Heart left ventricle (tissue), 16 donors: Measurements from ENCODE around the gene MRI1. TPM values are rescaled to one million over a fixed set of nuclear protein-coding genes. Genes with fewer than 3 reads are reported as not detected.
A peak's percentile ranks its signal among the peaks of the same experiment; 100 is the strongest.
"Not testable (repeated sequence)": the region's sequence is repeated elsewhere in the genome, so short reads cannot be mapped to it uniquely, and the experiment has no call there.

Experiments
- ATAC-seq, 4 donors: fragments of 200-7000 bp; cut with Tn5 transposase; one replicate each; pipeline ENCODE4 v1.9.1; 2020 to 2022; ENCODE audit warnings: moderate library complexity in 4 of 4, mild to moderate bottlenecking in 3 of 4, moderate number of reproducible peaks in 1 of 4
- DNase-seq, 5 donors: peaks; one replicate each; pipeline ENCODE4 v3.0.0-alpha.2; 2020
- H3K27ac ChIP-seq, 12 donors: fragments of 200-600 bp; sonication (generic) in 4 of 12; one replicate each; pipeline versions ENCODE4 v1.5.0 to v1.8.0; 2016 to 2022; ENCODE audit warnings: mild to moderate bottlenecking in 2 of 12
- H3K27me3 ChIP-seq, 9 donors: fragments of 200-600 bp; sonication (generic) in 2 of 9; one replicate each; pipeline versions ENCODE4 v1.5.1 to v1.8.0; 2016 to 2022; ENCODE audit warnings: mild to moderate bottlenecking in 3 of 9
- H3K36me3 ChIP-seq, 9 donors: fragments of 200-600 bp; sonication (generic) in 2 of 9; one replicate each; pipeline versions ENCODE4 v1.5.0 to v1.8.0; 2018 to 2022; ENCODE audit warnings: mild to moderate bottlenecking in 2 of 9
- H3K4me1 ChIP-seq, 12 donors: fragments of 200-600 bp; sonication (generic) in 4 of 12; one replicate each; pipeline versions ENCODE4 v1.5.0 to v1.8.0; 2016 to 2022; ENCODE audit warnings: mild to moderate bottlenecking in 3 of 12
- H3K4me3 ChIP-seq, 12 donors: fragments of 200-600 bp; sonication (generic) in 4 of 12; one replicate each; pipeline versions ENCODE4 v1.5.0 to v1.8.0; 2017 to 2022; ENCODE audit warnings: mild to moderate bottlenecking in 9 of 12, moderate library complexity in 4 of 12
- H3K9me3 ChIP-seq, 12 donors: fragments of 200-600 bp; sonication (generic) in 4 of 12; one replicate each; pipeline versions ENCODE4 v1.5.0 to v1.8.0; 2016 to 2022; ENCODE audit warnings: mild to moderate bottlenecking in 1 of 12
- CTCF ChIP-seq, 12 donors: fragments of 200-600 bp; sonication (generic) in 4 of 12; IDR thresholded peaks; one replicate each; pipeline versions ENCODE4 v1.5.0 to v1.8.0; 2018 to 2022; ENCODE audit warnings: antibody characterized with exemption in 12 of 12, mild to moderate bottlenecking in 5 of 12
- POLR2A ChIP-seq, 2 donors: fragments of 450-650 bp; IDR thresholded peaks; one replicate each; pipeline ENCODE4 v1.6.1; 2017; ENCODE audit warnings: antibody characterized with exemption in 2 of 2, mild to moderate bottlenecking in 2 of 2, moderate library complexity in 2 of 2
- WGBS, 4 donors: extraction: QIAGEN DNeasy Blood & Tissue Kit in 2 of 4; methylation state at CpG; one replicate each; pipeline versions ENCODE4 v1.1.5 to v1.1.7; 2013 to 2018; 5-methylcytosine and 5-hydroxymethylcytosine counted together
- intact Hi-C, 10 donors: fragments of 100-400 bp; cut with DNase I; formaldehyde crosslinking; loops; one replicate each; pipeline versions ENCODE4 v1.11.1 to v1.14.2; 2022
- polyA plus RNA-seq, 2 donors: library from polyadenylated mRNA; stranded (reverse); fragments of 200-250 nt; gene quantifications; one replicate each; pipeline ENCODE4 v1.2.3, GENCODE V29; 2013
- total RNA-seq, 9 donors: library from RNA; depleted of rRNA in 2 of 9; stranded (reverse); fragments of >200 nt in 2 of 9; fragmentation: NEBNext Ultra II Directional in 3 of 9; extraction: Animal tissue kit (Norgen Biotek cat#: 25700) in 3 of 9; gene quantifications; one replicate each; pipeline versions ENCODE4 v1.1.0 to v1.2.4, GENCODE V29; 2016 to 2023
- donor health status: ischemic (EF 13 %, LVEDD 7.1; RV severe dilation, severe dysfunction).
- donor health status: healthy with polysubstance abuse.
- donor health status: DM: no; HTN: yes; CAD: no.
- donor health status: DM: no; HTN: no; CAD: no.
- donor health status: ischemic (EF 25% LVEDD 6.9; RV normal size, moderate dysfunction).
- donor health status: ischemic (EF 25% LVEDD 5.7; RV mildly dilated, moderate dysfunction).
- donor health status: healthy.
- donor health status: DM: yes; HTN: yes; CAD: no.
- donor health status: ischemic (EF 35%, LVEDD 5.7; RV mildly dilated, moderate dysfunction).
- donor health status: nonischemic (EF 11% LVEDD 7.7; RV severe dilation, severe dysfunction).
- donor health status: DM: yes; HTN: yes; CAD: no.
- donor health status: PGD.
- donor health status: ischemic (EF 29% LVEDD 5.4; RV normal size, mild dysfunction).
- donor health status: nonischemic (EF 23%, LVEDD 6.1; RV moderate dilation, normal function).

The MRI1 gene
- total and polyA plus RNA-seq, 11 donors: 9.0 to 36.9 (median 15.6) TPM

GRCh38 chr19:13747098-13747453 lies 17.2 kb upstream of the MRI1 start:
- peaks cover 0 to 12% (median 7%) of the 10 kb centered on the region in 9 donors for H3K36me3 ChIP-seq
- intact Hi-C loops: no loop called here
- H3K27me3 ChIP-seq: no peaks in the 10 kb centered on the region
- TF ChIP-seq POLR2A (IDR thresholded peaks at IDR 0.05): no peak
- peaks cover 0 to 31% (median 15%) of the 10 kb centered on the region in 12 donors for H3K4me1 ChIP-seq
- H3K9me3 ChIP-seq: peaks cover 0 to 7% (median 0%) of the 10 kb centered on the region in 12 donors
- 90 to 91% (median 91%) methylated on average over 8 of the region's 8 CpGs for WGBS, 4 donors
- ATAC-seq: no peak
- no peak for DNase-seq
- peak overlapping the region in 10 of 12 donors; percentile 79 to 97 (median 91) for H3K4me3 ChIP-seq
- peak overlapping the region in 8 of 12 donors; percentile 58 to 97 (median 89) for H3K27ac ChIP-seq

- intact Hi-C loops: no loop called here
- ATAC-seq: peak in 1 of 4 donors; percentile 25
- peak in 1 of 5 donors; percentile 38 for DNase-seq
- peaks cover 0 to 7% (median 0%) of the 10 kb centered on the region in 12 donors for H3K9me3 ChIP-seq
- TF ChIP-seq CTCF (IDR thresholded peaks at IDR 0.05) (no peak), POLR2A (IDR thresholded peaks at IDR 0.05) (no peak)
- peaks cover 0 to 24% (median 19%) of the 10 kb centered on the region in 9 donors for H3K36me3 ChIP-seq
- peak overlapping the region; percentile 49 to 97 (median 91) for H3K4me3 ChIP-seq
- H3K27me3 ChIP-seq: no peaks in the 10 kb centered on the region
- peaks cover 0 to 31% (median 15%) of the 10 kb centered on the region in 12 donors for H3K4me1 ChIP-seq
- WGBS, 4 donors: 2 to 3% (median 2%) methylated on average over 25 of the region's 25 CpGs
- peak overlapping the region; percentile 62 to 97 (median 89) for H3K27ac ChIP-seq
Measured at GRCh38 chr19:13748169-13748828, 16.0 kb upstream of the MRI1 start.

- Histone ChIP-seq H3K4me3 (no peak overlapping the region), H3K9me3 (peaks cover 0 to 7% (median 0%) of the 10 kb centered on the region in 12 donors), H3K27ac (no peak overlapping the region), H3K27me3 (no peaks in the 10 kb centered on the region), H3K4me1 (peaks cover 0 to 31% (median 15%) of the 10 kb centered on the region in 12 donors), H3K36me3 (peaks cover 4 to 56% (median 50%) of the 10 kb centered on the region in 9 donors)
- TF ChIP-seq CTCF (IDR thresholded peaks at IDR 0.05) (no peak), POLR2A (IDR thresholded peaks at IDR 0.05) (no peak)
- DNase-seq (no peak), ATAC-seq (no peak)
- WGBS, 4 donors: 81 to 90% (median 87%) methylated on average over 14 to 16 of the region's 16 CpGs
- intact Hi-C loops: no loop called here
Measured at GRCh38 chr19:13751436-13751835, 12.9 kb upstream of the MRI1 start.

GRCh38 chr19:13753622-13754021 lies 10.7 kb upstream of the MRI1 start:
- H3K9me3 ChIP-seq, ATAC-seq, H3K4me3 ChIP-seq, intact Hi-C loops, DNase-seq, H3K27me3 ChIP-seq, H3K27ac ChIP-seq: not testable (repeated sequence)
- peaks cover 0 to 21% (median 10%) of the 10 kb centered on the region in 12 donors for H3K4me1 ChIP-seq
- WGBS, 4 donors: 87 to 94% (median 91%) methylated on average over 7 of the region's 7 CpGs
- H3K36me3 ChIP-seq: peaks cover 4 to 78% (median 72%) of the 10 kb centered on the region in 9 donors

- DNase-seq: no peak
- Histone ChIP-seq H3K9me3 (no peaks in the 10 kb centered on the region), H3K4me3 (no peak overlapping the region), H3K4me1 (no peaks in the 10 kb centered on the region), H3K27me3 (no peaks in the 10 kb centered on the region), H3K27ac (no peak overlapping the region), H3K36me3 (peaks cover 6 to 100% (median 98%) of the 10 kb centered on the region in 9 donors)
- 96 to 99% (median 98%) methylated on average over 9 of the region's 9 CpGs for WGBS, 4 donors
- intact Hi-C loops: no loop called here
- TF ChIP-seq POLR2A (IDR thresholded peaks at IDR 0.05): no peak
- no peak for TF ChIP-seq CTCF (IDR thresholded peaks at IDR 0.05)
- no peak for ATAC-seq
Measured at GRCh38 chr19:13756210-13756609, 8.1 kb upstream of the MRI1 start.
